Panc1 (cell line): ENCODE data around the gene FOXD2.

Source experiments
- CTCF ChIP-seq: fragments of 450-650 bp; IDR thresholded peaks from 2 replicates; pipeline ENCODE4 v1.5.1; 2017; ENCODE audit warnings: mild to moderate bottlenecking
- POLR2AphosphoS5 ChIP-seq: IDR thresholded peaks from 2 replicates; pipeline ENCODE4 v1.6.1; 2012; ENCODE audit warnings: mild to moderate bottlenecking, low read depth, low read length, moderate library complexity
- REST ChIP-seq, 2 experiments: IDR thresholded peaks; 2 replicates each; pipeline ENCODE4 v1.6.1; 2011 to 2012; ENCODE audit warnings: low read depth in 2 of 2, control low read depth in 1 of 2, low read length in 1 of 2, mild to moderate bottlenecking in 1 of 2, moderate library complexity in 1 of 2; ENCODE audit not compliant: insufficient read depth in 1 of 2
- SIN3A ChIP-seq: IDR thresholded peaks from 2 replicates; pipeline ENCODE4 v1.6.1; 2012; ENCODE audit warnings: low read depth, mild to moderate bottlenecking, low read length, moderate library complexity, borderline replicate concordance; ENCODE audit not compliant: insufficient read depth

GRCh38 chr1:47434051-47434842 is 3.6 kb upstream of the FOXD2 start:
- TF ChIP-seq POLR2AphosphoS5, result no peak
- no peak for TF ChIP-seq CTCF
- no peak for TF ChIP-seq REST (IDR thresholded peaks at IDR 0.05; ENCODE audit: insufficient read depth in 1 of 2, low read depth in 2 of 2, low read length in 1 of 2)
- no peak for TF ChIP-seq SIN3A
